Bronchial epithelial cell (primary cell): ENCODE measurements around the gene SLCO2B1. TPM values are rescaled to one million over a fixed set of nuclear protein-coding genes. Genes with fewer than 3 reads are reported as not detected.

Experiments
- DNase-seq: peaks from one replicate; pipeline ENCODE4 v3.0.0-alpha.2; 2010; ENCODE audit warnings: low read depth
- FAIRE-seq: peaks from 2 replicates; lab custom pipeline; 2011; peaks lifted over from hg19 to GRCh38; lab: Jason Lieb, UNC
- H3K27me3 ChIP-seq: 2 replicates; pipeline ENCODE4 v1.5.1; 2011; ENCODE audit warnings: low read length; ENCODE audit not compliant: control insufficient read depth, insufficient read depth
- H3K36me3 ChIP-seq: 2 replicates; pipeline ENCODE4 v1.5.1; 2011; ENCODE audit warnings: low read length; ENCODE audit not compliant: control insufficient read depth, insufficient read depth
- H3K4me3 ChIP-seq: 2 replicates; pipeline ENCODE4 v1.5.1; 2011; ENCODE audit warnings: mild to moderate bottlenecking, low read depth, low read length, control low read depth
- total RNA-seq: library from RNA; depleted of rRNA; stranded (reverse); fragments of >200 nt; gene quantifications from 2 replicates; pipeline ENCODE4 v1.2.1, GENCODE V29; 2014
- TF ChIP-seq, protein P1 (sequence below): IDR thresholded peaks from 2 replicates; pipeline ENCODE4 v1.5.1; 2011; ENCODE audit warnings: mild to moderate bottlenecking, moderate library complexity, low read length, control low read depth, inconsistent platforms; ENCODE audit not compliant: insufficient read depth, severe bottlenecking

SLCO2B1 gene
- total RNA-seq, 1 donor from 2014 or later, result not detected

DNA sequence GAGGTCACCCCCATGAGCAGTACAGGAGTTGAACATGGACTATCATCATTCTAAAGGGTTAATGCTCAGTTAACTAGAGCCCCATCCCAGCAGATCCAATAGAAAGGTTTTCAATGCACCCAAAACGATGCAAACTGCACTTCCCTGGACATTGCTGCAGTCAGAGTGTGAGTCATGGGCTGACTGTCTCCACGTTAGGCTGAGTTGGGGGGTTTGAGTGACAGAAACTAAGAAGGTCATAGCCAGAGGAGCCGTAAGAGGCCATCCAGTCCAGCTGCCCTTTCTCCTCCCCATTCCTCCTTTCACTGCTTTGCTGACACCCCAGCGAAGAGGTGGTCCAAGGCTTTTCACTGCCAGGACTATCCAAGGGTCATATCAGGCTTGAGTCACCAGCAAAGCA, 43.7 kb upstream of the SLCO2B1 start:
- no peaks in the 10 kb centered on the region for H3K27me3 ChIP-seq
- H3K36me3 ChIP-seq, result no peaks in the 10 kb centered on the region
- H3K4me3 ChIP-seq, result no peak overlapping the region
- DNase-seq, result peak; percentile 8
- TF ChIP-seq, protein P1, sequence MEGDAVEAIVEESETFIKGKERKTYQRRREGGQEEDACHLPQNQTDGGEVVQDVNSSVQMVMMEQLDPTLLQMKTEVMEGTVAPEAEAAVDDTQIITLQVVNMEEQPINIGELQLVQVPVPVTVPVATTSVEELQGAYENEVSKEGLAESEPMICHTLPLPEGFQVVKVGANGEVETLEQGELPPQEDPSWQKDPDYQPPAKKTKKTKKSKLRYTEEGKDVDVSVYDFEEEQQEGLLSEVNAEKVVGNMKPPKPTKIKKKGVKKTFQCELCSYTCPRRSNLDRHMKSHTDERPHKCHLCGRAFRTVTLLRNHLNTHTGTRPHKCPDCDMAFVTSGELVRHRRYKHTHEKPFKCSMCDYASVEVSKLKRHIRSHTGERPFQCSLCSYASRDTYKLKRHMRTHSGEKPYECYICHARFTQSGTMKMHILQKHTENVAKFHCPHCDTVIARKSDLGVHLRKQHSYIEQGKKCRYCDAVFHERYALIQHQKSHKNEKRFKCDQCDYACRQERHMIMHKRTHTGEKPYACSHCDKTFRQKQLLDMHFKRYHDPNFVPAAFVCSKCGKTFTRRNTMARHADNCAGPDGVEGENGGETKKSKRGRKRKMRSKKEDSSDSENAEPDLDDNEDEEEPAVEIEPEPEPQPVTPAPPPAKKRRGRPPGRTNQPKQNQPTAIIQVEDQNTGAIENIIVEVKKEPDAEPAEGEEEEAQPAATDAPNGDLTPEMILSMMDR, result no peak
- FAIRE-seq, result no peak

DNA sequence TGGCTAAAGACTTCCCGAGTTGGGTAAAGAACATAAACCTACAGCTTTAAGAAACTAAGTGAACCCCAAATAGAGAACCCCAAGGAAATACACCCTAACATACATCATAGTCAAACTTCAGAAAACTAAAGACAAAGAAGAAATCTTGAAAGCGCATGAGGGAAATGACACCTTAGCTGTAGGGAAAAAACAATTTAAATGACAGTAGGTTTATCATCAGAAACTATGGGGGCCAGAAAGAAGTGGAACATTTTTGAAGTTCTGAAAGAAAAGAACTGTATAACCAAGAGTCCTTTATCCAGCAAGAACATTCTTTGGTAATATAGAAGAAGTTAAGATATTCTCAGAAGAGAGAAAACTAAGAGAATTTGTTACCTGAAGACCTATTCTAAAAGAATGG, 38.7 kb upstream of the SLCO2B1 start:
- FAIRE-seq, result no peak
- no peaks in the 10 kb centered on the region for H3K36me3 ChIP-seq
- no peak overlapping the region for H3K4me3 ChIP-seq
- H3K27me3 ChIP-seq, result peaks cover 2% of the 10 kb centered on the region
- DNase-seq, result no peak
- TF ChIP-seq, protein P1, result no peak

DNA sequence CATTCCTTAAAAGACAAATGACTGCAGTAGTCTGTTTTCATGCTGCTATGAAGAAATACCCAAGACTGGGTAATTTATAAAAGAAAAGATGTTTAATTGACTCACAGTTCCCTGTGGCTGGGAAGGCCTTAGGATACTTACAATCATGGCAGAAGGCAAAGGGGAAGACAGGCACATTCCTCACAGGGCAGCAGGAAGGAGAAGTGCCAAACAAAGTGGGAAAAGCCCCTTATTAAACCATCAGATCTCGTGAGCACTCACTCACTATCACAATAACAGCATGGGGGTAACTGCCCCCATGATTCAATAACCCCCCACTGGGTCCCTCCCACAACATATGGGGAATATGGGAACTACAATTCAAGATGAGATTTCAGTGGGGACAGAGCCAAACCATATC, 37.9 kb upstream of the SLCO2B1 start:
- no peak for FAIRE-seq
- TF ChIP-seq, protein P1, result no peak
- no peak overlapping the region for H3K4me3 ChIP-seq

DNA sequence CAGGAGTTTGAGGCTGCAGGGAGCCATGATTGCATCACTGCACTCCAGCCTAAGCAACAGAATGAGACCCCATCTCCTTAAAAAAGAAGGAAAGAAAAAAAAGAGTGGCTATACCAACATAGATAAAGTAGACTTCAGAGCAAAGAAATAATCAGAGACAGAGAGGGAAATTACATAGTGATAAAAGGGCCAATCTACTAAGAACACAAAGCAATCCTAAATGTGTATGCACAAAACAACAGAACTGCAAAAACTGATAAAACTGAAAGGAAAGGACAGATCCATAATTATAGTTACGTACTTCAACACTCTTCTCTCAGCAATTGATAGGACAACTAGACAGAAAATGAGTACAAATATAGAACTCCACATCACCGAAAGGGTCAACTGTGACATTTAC, 36.4 kb upstream of the SLCO2B1 start:
- FAIRE-seq (no peak), DNase-seq (no peak)
- H3K36me3 ChIP-seq, result no peaks in the 10 kb centered on the region
- TF ChIP-seq, protein P1, result no peak
- H3K4me3 ChIP-seq, result no peak overlapping the region
- H3K27me3 ChIP-seq, result peaks cover 2% of the 10 kb centered on the region

More for the DNA sequence above, 37.9 kb upstream of the SLCO2B1 start:
- Histone ChIP-seq H3K27me3 (peaks cover 2% of the 10 kb centered on the region), H3K36me3 (no peaks in the 10 kb centered on the region)
- no peak for DNase-seq

DNA sequence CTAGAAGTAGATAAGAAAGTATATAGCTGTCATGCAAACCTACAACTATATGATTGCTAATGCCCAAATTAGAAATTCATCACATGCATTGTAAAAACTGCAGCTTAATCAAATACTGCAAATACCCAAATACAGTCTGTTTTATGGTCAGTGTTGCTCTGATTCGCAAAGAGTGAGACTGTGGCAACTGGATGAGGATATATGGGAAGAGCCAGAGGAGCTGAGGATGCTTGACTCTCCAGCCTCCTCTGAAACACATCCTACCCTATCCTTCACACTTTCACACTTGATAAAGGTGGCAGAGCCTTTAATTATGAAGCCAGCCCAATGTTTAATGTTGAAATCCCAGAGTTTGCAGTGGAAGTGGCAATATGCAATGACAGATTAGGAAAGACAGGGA, 32.3 kb upstream of the SLCO2B1 start:
- DNase-seq, result no peak
- TF ChIP-seq, protein P1, result no peak
- Histone ChIP-seq H3K27me3 (no peaks in the 10 kb centered on the region), H3K36me3 (no peaks in the 10 kb centered on the region), H3K4me3 (no peak overlapping the region)
- no peak for FAIRE-seq

DNA sequence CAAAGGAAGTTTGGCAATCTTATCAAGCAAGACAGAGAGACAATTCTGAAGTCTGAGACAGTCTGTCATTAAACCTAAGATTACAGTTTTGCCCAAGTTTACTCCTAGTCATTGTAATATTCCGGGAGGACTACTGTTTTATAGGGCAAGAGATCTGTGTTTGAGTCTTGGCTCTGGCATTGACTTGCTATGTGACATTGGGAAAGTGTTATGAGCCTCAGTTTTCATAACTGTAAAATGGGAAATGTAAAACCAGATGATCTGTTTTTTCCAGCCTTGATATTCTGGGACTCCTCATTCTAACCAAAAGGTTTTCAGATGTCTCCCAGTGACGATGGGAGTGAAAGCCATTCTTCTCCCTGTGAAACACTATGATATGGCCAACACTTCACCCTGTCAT, 24.3 kb upstream of the SLCO2B1 start:
- Histone ChIP-seq H3K4me3 (no peak overlapping the region), H3K36me3 (no peaks in the 10 kb centered on the region), H3K27me3 (no peaks in the 10 kb centered on the region)
- DNase-seq, result no peak
- no peak for FAIRE-seq
- TF ChIP-seq, protein P1, result no peak
